Gastrocnemius medialis (tissue), 4 donors: ENCODE data around the gene WDR26.

Experiments used
- POLR2A ChIP-seq, 2 donors: fragments of 450-650 bp; IDR thresholded peaks; one replicate each; pipeline ENCODE4 v1.6.1; 2017; ENCODE audit warnings: antibody characterized with exemption in 2 of 2, mild to moderate bottlenecking in 2 of 2, moderate library complexity in 2 of 2
- TF ChIP-seq, protein P1 (sequence below), 5 experiments: fragments of 450-650 bp in 3 of 5; fragments of 200-600 bp in 2 of 5; sonication (generic) in 2 of 5; IDR thresholded peaks in 4 of 5; conservative IDR thresholded peaks in 1 of 5; 1 replicate in 4 of 5; 2 replicates in 1 of 5; pipeline ENCODE4 v1.5.1; 2016 to 2019; ENCODE audit warnings: antibody characterized with exemption in 5 of 5, mild to moderate bottlenecking in 3 of 5, moderate library complexity in 3 of 5

DNA sequence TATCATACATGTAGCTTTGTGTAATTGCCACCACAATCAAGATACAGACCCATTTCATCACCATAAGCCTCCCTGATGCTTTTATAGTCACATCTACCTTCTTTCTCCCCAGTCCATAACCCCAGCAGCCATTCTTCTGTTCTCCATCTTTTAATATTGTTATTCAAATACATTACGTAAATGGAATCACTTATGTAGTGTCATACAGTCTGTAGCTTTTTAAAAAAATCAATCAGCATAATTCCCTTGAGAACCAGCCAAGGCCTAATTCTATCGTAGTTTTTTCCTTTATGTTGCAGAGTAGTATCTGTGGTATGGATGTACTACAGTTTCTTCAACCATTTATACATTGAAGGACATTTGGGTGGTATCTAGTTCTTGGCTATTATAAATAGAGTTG, 31.6 kb upstream of the WDR26 start:
- TF ChIP-seq POLR2A (IDR thresholded peaks at IDR 0.05), result no peak
- TF ChIP-seq, protein P1, sequence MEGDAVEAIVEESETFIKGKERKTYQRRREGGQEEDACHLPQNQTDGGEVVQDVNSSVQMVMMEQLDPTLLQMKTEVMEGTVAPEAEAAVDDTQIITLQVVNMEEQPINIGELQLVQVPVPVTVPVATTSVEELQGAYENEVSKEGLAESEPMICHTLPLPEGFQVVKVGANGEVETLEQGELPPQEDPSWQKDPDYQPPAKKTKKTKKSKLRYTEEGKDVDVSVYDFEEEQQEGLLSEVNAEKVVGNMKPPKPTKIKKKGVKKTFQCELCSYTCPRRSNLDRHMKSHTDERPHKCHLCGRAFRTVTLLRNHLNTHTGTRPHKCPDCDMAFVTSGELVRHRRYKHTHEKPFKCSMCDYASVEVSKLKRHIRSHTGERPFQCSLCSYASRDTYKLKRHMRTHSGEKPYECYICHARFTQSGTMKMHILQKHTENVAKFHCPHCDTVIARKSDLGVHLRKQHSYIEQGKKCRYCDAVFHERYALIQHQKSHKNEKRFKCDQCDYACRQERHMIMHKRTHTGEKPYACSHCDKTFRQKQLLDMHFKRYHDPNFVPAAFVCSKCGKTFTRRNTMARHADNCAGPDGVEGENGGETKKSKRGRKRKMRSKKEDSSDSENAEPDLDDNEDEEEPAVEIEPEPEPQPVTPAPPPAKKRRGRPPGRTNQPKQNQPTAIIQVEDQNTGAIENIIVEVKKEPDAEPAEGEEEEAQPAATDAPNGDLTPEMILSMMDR (IDR thresholded peaks at IDR 0.05 in 4 of 5, conservative IDR thresholded peaks at IDR 0.05 in 1 of 5), result no peak
